HUES48 (cell line): Measurements from ENCODE around the gene OST4.
A peak's percentile ranks its signal among the peaks of the same experiment; 100 is the strongest.

Experiments used
- H3K27ac ChIP-seq: one replicate; pipeline ENCODE4 v1.7.0; 2013; ENCODE audit warnings: low read depth, low read length, inconsistent platforms
- H3K27me3 ChIP-seq: 2 replicates; pipeline ENCODE4 v1.6.1; 2013; ENCODE audit warnings: mild to moderate bottlenecking, low read length; ENCODE audit not compliant: control insufficient read depth, insufficient read depth
- H3K36me3 ChIP-seq: 2 replicates; pipeline ENCODE4 v1.6.1; 2013; ENCODE audit warnings: low read length; ENCODE audit not compliant: control insufficient read depth, insufficient read depth
- H3K4me1 ChIP-seq: 2 replicates; pipeline ENCODE4 v1.6.1; 2013; ENCODE audit warnings: mild to moderate bottlenecking, low read length; ENCODE audit not compliant: control insufficient read depth, insufficient read depth
- H3K4me3 ChIP-seq: 2 replicates; pipeline ENCODE4 v1.5.1; 2013; ENCODE audit warnings: mild to moderate bottlenecking, low read depth, low read length
- H3K9ac ChIP-seq: 2 replicates; pipeline ENCODE4 v1.6.1; 2013; ENCODE audit warnings: mild to moderate bottlenecking, low read depth, low read length, moderate library complexity
- H3K9me3 ChIP-seq: 2 replicates; pipeline ENCODE4 v1.6.1; 2013; ENCODE audit warnings: low read length; ENCODE audit not compliant: control insufficient read depth, insufficient read depth

OST4 gene

GRCh38 chr2:27033253-27033852 is 38.1 kb downstream of the OST4 start:
- peaks cover 40% of the 10 kb centered on the region for H3K36me3 ChIP-seq
- no peaks in the 10 kb centered on the region for H3K9me3 ChIP-seq
- H3K4me3 ChIP-seq: peak overlapping the region; percentile 99
- H3K4me1 ChIP-seq: no peaks in the 10 kb centered on the region
- no peaks in the 10 kb centered on the region for H3K27me3 ChIP-seq
- H3K27ac ChIP-seq: peak overlapping the region; percentile 15
- H3K9ac ChIP-seq: peak overlapping the region; percentile 80

GRCh38 chr2:27032495-27033252 is 38.8 kb downstream of the OST4 start, which contains the start of gene TMEM214:
TSS of gene TMEM214 (plus strand) at chr2:27032965. CDS start at chr2:27033016, 51 bp downstream.
- peak within 1 kb of the TSS; percentile 99 for H3K4me3 ChIP-seq
- peak within 1 kb of the TSS; percentile 80 for H3K9ac ChIP-seq
- H3K27ac ChIP-seq: peak within 1 kb of the TSS; percentile 15
- no peaks in the 10 kb centered on the region for H3K9me3 ChIP-seq
- H3K4me1 ChIP-seq: no peaks in the 10 kb centered on the region
- H3K27me3 ChIP-seq: no peaks in the 10 kb centered on the region
- peaks cover 33% of the 10 kb centered on the region for H3K36me3 ChIP-seq

DNA sequence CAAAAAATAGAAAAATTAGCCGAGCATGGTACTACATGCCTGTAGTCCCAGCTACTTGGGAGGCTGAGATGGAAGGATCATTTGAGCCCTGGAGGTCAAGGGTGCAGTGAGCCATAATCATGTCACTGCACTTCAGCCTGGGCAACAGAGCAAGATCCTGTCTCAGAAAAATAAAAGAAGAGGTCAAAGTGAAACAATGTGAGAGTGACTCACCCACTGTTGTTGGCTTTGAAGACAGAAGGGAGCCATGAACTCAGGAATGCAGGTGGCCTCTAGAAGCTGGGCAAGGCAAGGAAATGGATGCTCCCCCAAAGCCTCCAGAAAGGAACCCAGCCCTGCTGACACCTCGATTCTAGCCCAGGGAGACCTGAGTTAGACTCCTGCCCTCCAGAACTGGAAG is 42.4 kb downstream of the OST4 start:
- H3K4me3 ChIP-seq: no peak overlapping the region
- no peaks in the 10 kb centered on the region for H3K9me3 ChIP-seq
- H3K4me1 ChIP-seq: no peaks in the 10 kb centered on the region
- H3K27ac ChIP-seq: no peak overlapping the region
- no peaks in the 10 kb centered on the region for H3K27me3 ChIP-seq
- no peak overlapping the region for H3K9ac ChIP-seq
- peaks cover 3% of the 10 kb centered on the region; the same call in 1 of the 2 replicates for H3K36me3 ChIP-seq

DNA sequence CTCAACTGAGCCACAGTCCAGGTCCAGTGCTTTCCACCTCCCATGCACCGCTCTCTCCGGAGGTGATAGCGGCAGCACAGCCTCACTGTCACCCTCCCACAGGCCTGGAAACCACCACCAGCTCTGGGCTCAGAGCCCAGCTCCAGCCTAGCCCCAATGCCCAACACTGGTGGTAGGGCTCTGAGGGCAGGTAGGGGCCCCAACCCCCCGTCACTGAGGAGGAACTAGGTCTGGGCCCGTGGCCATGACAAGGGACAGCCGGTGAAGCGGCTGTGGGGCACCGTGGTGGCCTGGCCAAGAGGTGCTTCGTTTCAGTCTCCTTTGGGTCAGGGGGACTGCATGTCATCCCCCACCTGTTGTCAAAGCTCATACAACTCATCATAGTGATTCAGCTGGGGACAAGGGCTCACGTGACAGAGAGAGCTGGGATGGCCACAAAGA is 44.2 kb downstream of the OST4 start:
- no peaks in the 10 kb centered on the region for H3K27me3 ChIP-seq
- no peak overlapping the region for H3K27ac ChIP-seq
- no peak overlapping the region for H3K9ac ChIP-seq
- H3K9me3 ChIP-seq: no peaks in the 10 kb centered on the region
- H3K4me1 ChIP-seq: no peaks in the 10 kb centered on the region
- no peak overlapping the region for H3K4me3 ChIP-seq
- H3K36me3 ChIP-seq: peaks cover 3% of the 10 kb centered on the region; the same call in 1 of the 2 replicates

GRCh38 chr2:27025861-27026851 is 45.3 kb downstream of the OST4 start:
- H3K27ac ChIP-seq: no peak overlapping the region
- no peak overlapping the region for H3K9ac ChIP-seq
- no peaks in the 10 kb centered on the region for H3K27me3 ChIP-seq
- no peaks in the 10 kb centered on the region for H3K9me3 ChIP-seq
- H3K36me3 ChIP-seq: no peaks in the 10 kb centered on the region; the same call in 1 of the 2 replicates
- no peaks in the 10 kb centered on the region for H3K4me1 ChIP-seq
- no peak overlapping the region for H3K4me3 ChIP-seq

DNA sequence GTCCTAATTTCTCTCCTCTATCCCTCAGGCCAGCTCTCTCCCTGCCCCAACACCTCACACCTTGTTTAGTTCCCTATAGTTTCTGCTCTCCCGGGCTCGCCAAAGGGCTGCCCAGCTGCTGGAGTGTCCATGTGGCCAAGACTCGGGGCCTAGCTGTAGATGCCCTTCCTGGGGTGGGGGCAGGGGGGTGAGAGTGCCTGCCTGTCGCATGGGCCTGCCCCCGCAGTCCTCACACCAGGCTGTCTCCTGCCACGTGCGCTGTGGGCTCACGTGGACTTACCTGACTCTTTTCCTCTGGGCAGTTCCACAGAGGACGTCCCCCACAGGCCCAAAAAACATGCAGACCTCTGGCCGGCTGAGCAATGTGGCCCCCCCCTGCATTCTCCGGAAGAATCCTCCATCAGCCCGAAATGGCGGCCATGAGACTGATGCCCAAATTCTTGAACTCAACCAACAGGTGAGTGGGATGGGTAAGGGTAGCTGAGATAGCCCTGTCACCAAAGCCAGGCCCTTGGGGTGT is 46.1 kb downstream of the OST4 start:
- Histone ChIP-seq H3K36me3 (no peaks in the 10 kb centered on the region; the same call in 1 of the 2 replicates), H3K27me3 (no peaks in the 10 kb centered on the region), H3K4me3 (no peak overlapping the region), H3K9ac (no peak overlapping the region), H3K9me3 (no peaks in the 10 kb centered on the region), H3K27ac (no peak overlapping the region), H3K4me1 (no peaks in the 10 kb centered on the region)

- no peak overlapping the region for H3K27ac ChIP-seq
- no peaks in the 10 kb centered on the region for H3K4me1 ChIP-seq
- no peak overlapping the region for H3K4me3 ChIP-seq
- no peaks in the 10 kb centered on the region; the same call in 1 of the 2 replicates for H3K36me3 ChIP-seq
- no peak overlapping the region for H3K9ac ChIP-seq
- H3K9me3 ChIP-seq: no peaks in the 10 kb centered on the region
- H3K27me3 ChIP-seq: no peaks in the 10 kb centered on the region
Measured at GRCh38 chr2:27024812-27025211, 46.6 kb downstream of the OST4 start.

- H3K36me3 ChIP-seq: no peaks in the 10 kb centered on the region; the same call in 1 of the 2 replicates
- no peaks in the 10 kb centered on the region for H3K4me1 ChIP-seq
- no peaks in the 10 kb centered on the region for H3K27me3 ChIP-seq
- H3K4me3 ChIP-seq: no peak overlapping the region
- no peak overlapping the region for H3K27ac ChIP-seq
- H3K9me3 ChIP-seq: no peaks in the 10 kb centered on the region
- no peak overlapping the region for H3K9ac ChIP-seq
Measured at GRCh38 chr2:27024188-27024587, 47.3 kb downstream of the OST4 start.

DNA sequence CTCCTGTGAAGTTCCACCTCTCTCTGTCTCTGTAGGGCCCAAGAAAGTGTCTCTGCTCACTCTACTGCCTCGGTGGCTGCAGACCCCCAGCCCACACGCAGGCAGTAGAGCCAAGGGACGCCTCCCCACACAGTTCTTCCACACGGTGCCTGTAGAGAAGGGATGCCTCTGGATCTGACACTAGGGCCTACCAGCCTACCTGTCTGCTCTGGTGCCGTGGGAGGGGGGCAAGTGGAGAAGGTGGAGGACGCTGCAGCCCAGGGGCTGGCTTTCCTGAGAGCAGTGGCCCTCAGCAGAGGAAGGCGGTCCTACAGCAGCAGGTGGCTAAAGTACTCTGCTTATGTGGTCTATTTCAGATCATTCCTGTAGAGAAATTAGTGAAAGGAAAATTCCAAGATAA is 47.7 kb downstream of the OST4 start:
- Histone ChIP-seq H3K4me1 (no peaks in the 10 kb centered on the region), H3K27ac (no peak overlapping the region), H3K4me3 (no peak overlapping the region), H3K36me3 (no peaks in the 10 kb centered on the region; the same call in 1 of the 2 replicates), H3K27me3 (no peaks in the 10 kb centered on the region), H3K9me3 (no peaks in the 10 kb centered on the region), H3K9ac (no peak overlapping the region)

- H3K27ac ChIP-seq: no peak overlapping the region
- no peaks in the 10 kb centered on the region for H3K4me1 ChIP-seq
- no peaks in the 10 kb centered on the region for H3K27me3 ChIP-seq
- H3K4me3 ChIP-seq: no peak overlapping the region
- H3K9me3 ChIP-seq: no peaks in the 10 kb centered on the region
- no peak overlapping the region for H3K9ac ChIP-seq
- H3K36me3 ChIP-seq: no peaks in the 10 kb centered on the region; the same call in 1 of the 2 replicates
Measured at GRCh38 chr2:27021253-27022049, 50.0 kb downstream of the OST4 start.
